Activated naive CD8-positive, alpha-beta T cell (primary cell): ENCODE data around the gene SALL3.

Source experiments
- H3K27ac Mint-ChIP-seq: one replicate; pipeline ENCODE4 v1.8.0; 2021; ENCODE audit warnings: mixed read lengths
- H3K27me3 Mint-ChIP-seq: one replicate; pipeline ENCODE4 v1.8.0; 2021; ENCODE audit warnings: mixed read lengths
- H3K36me3 Mint-ChIP-seq: one replicate; pipeline ENCODE4 v1.8.0; 2021; ENCODE audit warnings: mixed read lengths
- H3K4me1 Mint-ChIP-seq: one replicate; pipeline ENCODE4 v1.8.0; 2021; ENCODE audit warnings: low read depth, mixed read lengths
- H3K4me3 Mint-ChIP-seq: one replicate; pipeline ENCODE4 v1.8.0; 2021; ENCODE audit warnings: mild to moderate bottlenecking, mixed read lengths
- H3K9me3 Mint-ChIP-seq: one replicate; pipeline ENCODE4 v1.8.0; 2021; ENCODE audit warnings: low read depth, mixed read lengths

SALL3 gene

DNA sequence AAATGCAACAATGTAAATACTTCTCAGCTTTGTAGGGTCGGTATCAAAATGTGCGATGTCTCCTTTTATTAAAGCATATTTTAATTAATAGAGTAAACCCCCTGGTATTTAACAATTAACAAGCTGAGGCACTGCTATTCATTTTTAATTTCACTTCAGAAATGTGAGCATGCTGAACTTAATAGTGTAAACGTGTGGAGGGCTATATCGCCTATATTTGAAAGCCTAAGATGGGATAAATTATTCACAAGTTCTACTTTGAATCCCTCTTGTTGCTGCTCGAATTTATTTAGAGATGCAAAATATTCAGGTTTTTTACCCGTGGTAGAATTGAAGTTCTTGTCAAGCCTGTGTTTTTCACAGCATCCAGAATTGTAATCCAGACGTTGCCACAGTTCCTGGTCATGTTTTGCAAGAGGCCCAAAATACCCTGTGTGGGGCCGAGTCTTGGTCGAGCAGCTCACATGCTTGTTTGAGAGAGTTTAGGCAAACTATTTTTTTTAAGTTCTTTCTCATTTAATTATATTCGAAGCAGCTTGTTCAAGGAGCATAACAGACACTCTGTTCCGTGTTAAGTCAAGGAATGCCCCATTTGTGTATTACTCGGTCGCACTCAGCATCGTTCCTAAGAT is 2.5 kb downstream of the SALL3 start:
- Mint-ChIP-seq H3K27ac (no peak overlapping the region), H3K36me3 (peaks cover 5% of the 10 kb centered on the region), H3K27me3 (peaks cover 49% of the 10 kb centered on the region), H3K4me1 (peaks cover 23% of the 10 kb centered on the region), H3K9me3 (no peaks in the 10 kb centered on the region), H3K4me3 (peak overlapping the region; percentile 77)

DNA sequence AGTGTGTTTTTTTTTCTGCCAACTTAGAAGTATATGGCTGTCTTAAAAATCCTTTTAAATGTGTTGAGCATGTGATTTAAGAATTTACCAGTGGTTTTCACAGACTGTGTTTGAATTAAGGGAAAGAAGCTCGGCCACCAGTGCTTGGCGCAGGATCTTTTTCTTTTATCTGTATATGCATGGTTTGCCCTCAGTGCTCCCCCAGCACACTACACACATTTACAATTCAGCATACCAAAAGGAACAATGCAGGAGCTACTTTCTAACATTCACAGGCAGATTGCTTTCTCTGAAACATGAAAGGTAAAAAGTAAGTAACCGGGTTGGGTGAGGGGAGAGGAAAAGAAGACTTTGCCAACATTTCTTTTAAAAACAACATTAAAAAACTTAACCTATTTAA is 3.9 kb downstream of the SALL3 start:
- Mint-ChIP-seq H3K27ac (no peak overlapping the region), H3K4me1 (peaks cover 17% of the 10 kb centered on the region), H3K36me3 (peaks cover 5% of the 10 kb centered on the region), H3K9me3 (no peaks in the 10 kb centered on the region), H3K4me3 (no peak overlapping the region), H3K27me3 (peaks cover 46% of the 10 kb centered on the region)

DNA sequence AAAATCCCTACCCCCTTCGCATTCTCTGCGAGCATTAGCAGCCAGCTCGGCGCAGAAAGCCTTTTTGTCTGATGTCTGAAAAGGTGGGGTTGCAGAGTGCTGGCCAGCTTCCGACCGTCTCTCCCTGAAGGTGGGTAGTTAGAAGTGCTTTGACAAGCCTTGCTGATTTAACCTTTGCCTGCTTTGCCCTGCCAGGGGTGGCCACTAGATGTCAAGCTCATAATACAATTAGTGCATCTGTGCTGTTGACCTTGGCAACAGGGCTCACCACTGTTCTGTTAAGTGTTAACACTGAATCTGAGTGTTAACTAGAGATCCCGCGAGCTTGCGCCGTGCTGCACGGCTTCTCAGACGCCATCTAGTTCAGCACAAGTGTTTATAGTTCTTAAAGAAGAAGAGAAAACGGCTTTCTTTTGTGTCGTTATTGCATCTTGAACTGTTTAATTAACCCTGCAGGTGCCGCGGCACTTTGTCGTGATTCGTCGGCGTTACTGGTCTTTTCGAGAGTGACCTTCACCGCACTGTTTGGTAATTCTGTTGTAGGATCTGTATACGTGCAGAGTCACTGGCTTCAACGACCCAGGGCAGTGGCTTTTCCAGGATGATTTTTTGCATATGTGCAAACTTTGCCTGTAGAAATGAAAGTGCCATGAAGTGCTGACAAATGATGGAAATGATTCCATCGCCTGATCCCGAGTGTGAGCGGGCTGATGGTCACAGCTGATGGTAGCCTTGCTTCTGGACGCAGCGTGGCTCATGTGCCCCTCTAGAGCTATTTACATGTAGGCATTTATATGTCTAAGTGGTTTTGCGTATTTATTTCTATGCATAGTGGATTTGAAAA is 5.5 kb downstream of the SALL3 start:
- Mint-ChIP-seq H3K4me1 (peaks cover 17% of the 10 kb centered on the region), H3K27me3 (peaks cover 49% of the 10 kb centered on the region), H3K4me3 (no peak overlapping the region)

DNA sequence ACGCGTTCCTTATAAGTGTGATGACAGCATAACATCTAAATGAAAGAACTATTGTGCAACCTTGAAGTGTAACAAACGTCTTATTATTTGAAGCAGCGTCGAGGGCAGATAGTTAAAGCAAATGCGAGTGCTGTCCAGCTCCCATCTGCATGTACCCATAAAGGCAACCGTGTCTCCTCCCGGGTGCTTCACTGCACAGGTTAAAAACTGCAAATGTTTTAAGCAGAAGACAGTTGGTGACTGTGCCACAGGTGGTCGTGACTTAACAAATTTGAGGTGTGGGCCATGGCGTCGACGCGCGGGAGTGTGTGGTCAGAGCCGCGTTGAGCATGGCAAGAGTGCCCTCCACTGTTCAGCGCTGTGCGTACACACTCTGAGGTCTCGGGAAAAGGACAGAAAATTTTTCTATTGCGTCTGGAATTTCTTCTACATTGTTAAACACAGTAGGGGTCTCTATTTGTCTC is 6.4 kb downstream of the SALL3 start:
- H3K4me1 Mint-ChIP-seq: peaks cover 17% of the 10 kb centered on the region
- H3K4me3 Mint-ChIP-seq: no peak overlapping the region
- H3K27me3 Mint-ChIP-seq: peaks cover 53% of the 10 kb centered on the region
- H3K9me3 Mint-ChIP-seq: no peaks in the 10 kb centered on the region
- H3K27ac Mint-ChIP-seq: no peak overlapping the region
- peaks cover 5% of the 10 kb centered on the region for H3K36me3 Mint-ChIP-seq

More for the DNA sequence above, 5.5 kb downstream of the SALL3 start:
- Mint-ChIP-seq H3K27ac (no peak overlapping the region), H3K36me3 (peaks cover 5% of the 10 kb centered on the region), H3K9me3 (no peaks in the 10 kb centered on the region)

DNA sequence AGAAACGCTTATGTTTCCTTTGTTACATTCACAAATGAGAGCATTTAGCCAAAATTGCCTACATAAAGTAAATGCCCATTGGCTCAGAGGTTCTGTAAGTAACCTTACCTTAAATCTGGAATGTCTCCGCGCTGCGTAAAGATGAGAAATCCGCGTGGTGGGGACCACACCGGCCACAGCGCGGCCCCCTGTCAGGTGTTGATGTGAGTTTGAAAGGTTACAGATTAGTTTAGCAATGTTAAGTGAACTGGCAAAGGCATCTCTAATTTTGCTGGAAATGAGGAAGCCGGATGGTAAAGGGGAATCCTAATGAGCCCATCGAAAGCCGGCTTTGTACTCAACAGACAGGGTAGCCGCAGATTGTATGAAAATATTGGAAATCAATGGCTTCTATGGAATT is 11.8 kb downstream of the SALL3 start:
- H3K4me3 Mint-ChIP-seq: no peak overlapping the region
- H3K36me3 Mint-ChIP-seq: no peaks in the 10 kb centered on the region
- peaks cover 15% of the 10 kb centered on the region for H3K27me3 Mint-ChIP-seq
- no peak overlapping the region for H3K27ac Mint-ChIP-seq
- H3K9me3 Mint-ChIP-seq: no peaks in the 10 kb centered on the region
- no peaks in the 10 kb centered on the region for H3K4me1 Mint-ChIP-seq

DNA sequence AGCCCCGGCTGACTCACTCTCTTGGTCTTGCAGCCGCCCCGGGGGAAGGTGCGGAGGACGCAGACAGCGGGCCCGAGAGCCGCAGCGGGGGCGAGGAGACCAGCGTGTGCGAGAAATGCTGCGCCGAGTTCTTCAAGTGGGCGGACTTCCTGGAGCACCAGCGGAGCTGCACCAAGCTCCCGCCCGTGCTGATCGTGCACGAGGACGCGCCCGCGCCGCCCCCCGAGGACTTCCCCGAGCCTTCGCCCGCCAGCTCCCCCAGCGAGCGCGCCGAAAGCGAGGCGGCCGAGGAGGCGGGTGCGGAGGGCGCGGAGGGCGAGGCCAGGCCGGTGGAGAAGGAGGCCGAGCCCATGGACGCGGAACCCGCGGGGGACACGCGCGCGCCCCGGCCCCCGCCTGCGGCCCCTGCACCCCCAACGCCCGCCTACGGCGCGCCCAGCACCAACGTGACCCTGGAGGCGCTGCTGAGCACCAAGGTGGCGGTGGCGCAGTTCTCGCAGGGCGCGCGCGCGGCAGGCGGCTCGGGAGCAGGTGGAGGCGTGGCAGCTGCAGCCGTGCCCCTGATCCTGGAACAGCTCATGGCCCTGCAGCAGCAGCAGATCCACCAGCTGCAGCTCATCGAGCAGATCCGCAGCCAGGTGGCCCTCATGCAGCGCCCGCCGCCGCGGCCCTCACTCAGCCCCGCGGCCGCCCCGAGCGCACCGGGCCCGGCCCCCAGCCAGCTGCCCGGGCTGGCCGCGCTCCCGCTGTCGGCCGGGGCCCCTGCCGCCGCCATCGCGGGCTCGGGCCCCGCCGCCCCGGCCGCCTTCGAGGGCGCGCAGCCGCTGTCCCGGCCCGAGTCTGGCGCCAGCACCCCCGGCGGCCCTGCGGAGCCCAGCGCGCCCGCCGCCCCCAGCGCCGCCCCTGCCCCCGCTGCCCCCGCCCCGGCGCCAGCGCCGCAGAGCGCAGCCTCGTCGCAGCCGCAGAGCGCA is 12.7 kb downstream of the SALL3 start:
- no peaks in the 10 kb centered on the region for H3K9me3 Mint-ChIP-seq
- no peaks in the 10 kb centered on the region for H3K4me1 Mint-ChIP-seq
- H3K27ac Mint-ChIP-seq: no peak overlapping the region

DNA sequence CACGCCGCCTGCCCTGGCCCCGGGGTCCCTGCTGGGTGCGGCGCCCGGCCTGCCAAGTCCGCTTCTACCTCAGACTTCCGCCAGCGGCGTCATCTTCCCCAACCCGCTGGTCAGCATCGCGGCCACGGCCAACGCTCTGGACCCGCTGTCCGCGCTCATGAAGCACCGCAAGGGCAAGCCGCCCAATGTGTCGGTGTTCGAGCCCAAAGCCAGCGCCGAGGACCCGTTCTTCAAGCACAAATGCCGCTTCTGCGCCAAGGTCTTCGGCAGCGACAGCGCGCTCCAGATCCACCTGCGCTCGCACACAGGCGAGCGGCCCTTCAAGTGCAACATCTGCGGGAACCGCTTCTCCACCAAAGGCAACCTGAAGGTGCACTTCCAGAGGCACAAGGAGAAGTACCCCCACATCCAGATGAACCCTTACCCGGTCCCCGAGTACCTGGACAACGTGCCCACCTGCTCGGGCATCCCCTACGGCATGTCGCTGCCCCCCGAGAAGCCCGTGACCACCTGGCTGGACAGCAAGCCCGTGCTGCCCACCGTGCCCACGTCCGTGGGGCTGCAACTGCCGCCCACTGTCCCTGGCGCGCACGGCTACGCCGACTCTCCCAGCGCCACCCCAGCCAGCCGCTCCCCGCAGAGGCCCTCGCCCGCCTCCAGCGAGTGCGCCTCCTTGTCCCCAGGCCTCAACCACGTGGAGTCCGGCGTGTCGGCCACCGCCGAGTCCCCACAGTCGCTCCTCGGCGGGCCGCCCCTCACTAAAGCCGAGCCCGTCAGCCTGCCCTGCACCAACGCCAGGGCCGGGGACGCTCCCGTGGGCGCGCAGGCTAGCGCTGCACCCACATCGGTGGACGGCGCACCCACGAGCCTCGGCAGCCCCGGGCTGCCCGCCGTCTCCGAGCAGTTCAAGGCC is 13.7 kb downstream of the SALL3 start:
- H3K36me3 Mint-ChIP-seq: no peaks in the 10 kb centered on the region
- H3K9me3 Mint-ChIP-seq: no peaks in the 10 kb centered on the region
- no peaks in the 10 kb centered on the region for H3K4me1 Mint-ChIP-seq
- H3K27ac Mint-ChIP-seq: no peak overlapping the region
- no peak overlapping the region for H3K4me3 Mint-ChIP-seq
- peaks cover 10% of the 10 kb centered on the region for H3K27me3 Mint-ChIP-seq

More for the DNA sequence above, 12.7 kb downstream of the SALL3 start:
- no peaks in the 10 kb centered on the region for H3K36me3 Mint-ChIP-seq
- H3K27me3 Mint-ChIP-seq: peaks cover 15% of the 10 kb centered on the region
- no peak overlapping the region for H3K4me3 Mint-ChIP-seq

DNA sequence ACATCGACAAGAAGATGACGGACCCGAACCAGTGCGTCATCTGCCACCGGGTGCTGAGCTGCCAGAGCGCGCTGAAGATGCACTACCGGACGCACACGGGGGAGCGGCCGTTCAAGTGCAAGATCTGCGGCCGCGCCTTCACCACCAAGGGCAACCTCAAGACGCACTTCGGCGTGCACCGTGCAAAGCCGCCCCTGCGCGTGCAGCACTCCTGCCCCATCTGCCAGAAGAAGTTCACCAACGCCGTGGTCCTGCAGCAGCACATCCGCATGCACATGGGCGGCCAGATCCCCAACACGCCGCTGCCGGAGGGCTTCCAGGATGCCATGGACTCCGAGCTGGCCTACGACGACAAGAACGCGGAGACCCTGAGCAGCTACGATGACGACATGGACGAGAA is 14.4 kb downstream of the SALL3 start:
- Mint-ChIP-seq H3K27ac (no peak overlapping the region), H3K4me1 (no peaks in the 10 kb centered on the region), H3K4me3 (no peak overlapping the region), H3K9me3 (no peaks in the 10 kb centered on the region), H3K36me3 (no peaks in the 10 kb centered on the region), H3K27me3 (peaks cover 5% of the 10 kb centered on the region)

DNA sequence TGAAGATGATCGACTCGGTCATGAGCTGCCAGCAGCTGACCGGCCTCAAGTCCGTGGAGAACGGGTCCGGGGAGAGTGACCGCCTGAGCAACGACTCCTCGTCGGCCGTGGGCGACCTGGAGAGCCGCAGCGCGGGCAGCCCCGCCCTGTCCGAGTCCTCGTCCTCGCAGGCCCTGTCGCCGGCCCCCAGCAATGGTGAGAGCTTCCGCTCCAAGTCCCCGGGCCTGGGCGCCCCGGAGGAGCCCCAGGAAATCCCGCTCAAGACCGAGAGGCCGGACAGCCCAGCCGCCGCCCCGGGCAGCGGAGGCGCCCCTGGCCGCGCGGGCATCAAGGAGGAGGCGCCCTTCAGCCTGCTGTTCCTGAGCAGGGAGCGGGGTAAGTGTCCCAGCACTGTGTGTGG is 14.9 kb downstream of the SALL3 start:
- no peaks in the 10 kb centered on the region for H3K36me3 Mint-ChIP-seq
- H3K27ac Mint-ChIP-seq: no peak overlapping the region
- H3K4me1 Mint-ChIP-seq: no peaks in the 10 kb centered on the region

DNA sequence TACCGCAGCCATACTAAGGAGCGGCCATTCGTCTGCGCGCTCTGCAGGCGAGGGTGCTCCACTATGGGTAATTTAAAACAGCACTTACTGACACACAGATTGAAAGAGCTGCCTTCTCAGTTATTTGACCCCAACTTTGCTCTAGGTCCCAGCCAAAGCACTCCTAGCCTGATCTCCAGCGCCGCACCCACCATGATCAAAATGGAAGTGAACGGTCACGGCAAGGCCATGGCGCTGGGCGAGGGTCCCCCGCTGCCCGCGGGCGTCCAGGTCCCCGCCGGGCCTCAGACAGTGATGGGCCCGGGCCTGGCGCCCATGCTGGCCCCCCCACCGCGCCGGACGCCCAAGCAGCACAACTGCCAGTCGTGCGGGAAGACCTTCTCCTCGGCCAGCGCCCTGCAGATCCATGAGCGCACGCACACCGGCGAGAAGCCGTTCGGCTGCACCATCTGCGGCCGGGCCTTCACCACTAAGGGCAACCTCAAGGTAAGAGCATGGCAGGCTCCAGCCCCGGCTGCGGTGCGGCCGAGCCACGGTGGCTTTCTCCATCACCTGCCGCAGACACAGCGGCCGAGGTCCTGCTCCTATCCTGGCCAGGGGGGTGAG is 15.5 kb downstream of the SALL3 start:
- Mint-ChIP-seq H3K4me1 (no peaks in the 10 kb centered on the region), H3K4me3 (no peak overlapping the region), H3K27me3 (peaks cover 5% of the 10 kb centered on the region), H3K9me3 (no peaks in the 10 kb centered on the region), H3K36me3 (no peaks in the 10 kb centered on the region), H3K27ac (no peak overlapping the region)

More for the DNA sequence above, 14.9 kb downstream of the SALL3 start:
- H3K4me3 Mint-ChIP-seq: no peak overlapping the region
- peaks cover 5% of the 10 kb centered on the region for H3K27me3 Mint-ChIP-seq
- H3K9me3 Mint-ChIP-seq: no peaks in the 10 kb centered on the region

DNA sequence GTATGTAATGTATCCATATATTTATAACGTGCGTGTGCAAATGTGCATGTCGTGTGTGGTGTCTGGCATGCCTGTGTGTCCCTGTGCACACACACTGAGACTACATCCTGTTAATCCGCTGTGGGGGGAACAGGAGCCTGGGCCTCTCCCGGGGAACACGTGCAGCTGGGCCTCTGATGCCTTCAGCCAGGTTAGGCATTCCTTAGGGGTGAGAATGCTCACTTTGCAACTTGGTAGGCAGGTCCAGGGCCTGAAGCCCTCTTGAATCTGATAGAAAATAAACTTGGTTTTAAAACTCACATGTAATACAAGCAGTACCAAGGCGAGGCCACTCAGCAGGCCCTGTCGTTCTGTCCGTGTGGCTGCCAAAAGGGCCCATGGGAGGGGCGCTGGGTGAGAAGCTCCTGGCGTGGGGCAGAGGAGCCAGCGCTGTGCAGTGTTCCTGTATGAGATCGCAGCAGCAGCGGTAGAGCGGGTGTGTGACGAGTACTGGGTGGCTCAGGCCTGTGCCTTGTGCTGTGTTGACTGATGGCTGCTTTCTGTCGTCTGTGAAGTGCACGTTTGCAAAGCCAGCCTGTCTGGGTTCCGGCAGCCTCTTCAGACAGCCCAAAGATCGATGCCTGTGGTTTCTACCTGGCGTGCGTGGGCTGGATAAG is 16.2 kb downstream of the SALL3 start:
- peaks cover under 1% of the 10 kb centered on the region for H3K27me3 Mint-ChIP-seq
- H3K4me3 Mint-ChIP-seq: no peak overlapping the region
- no peaks in the 10 kb centered on the region for H3K9me3 Mint-ChIP-seq
- H3K27ac Mint-ChIP-seq: no peak overlapping the region
- no peaks in the 10 kb centered on the region for H3K4me1 Mint-ChIP-seq
- H3K36me3 Mint-ChIP-seq: no peaks in the 10 kb centered on the region

DNA sequence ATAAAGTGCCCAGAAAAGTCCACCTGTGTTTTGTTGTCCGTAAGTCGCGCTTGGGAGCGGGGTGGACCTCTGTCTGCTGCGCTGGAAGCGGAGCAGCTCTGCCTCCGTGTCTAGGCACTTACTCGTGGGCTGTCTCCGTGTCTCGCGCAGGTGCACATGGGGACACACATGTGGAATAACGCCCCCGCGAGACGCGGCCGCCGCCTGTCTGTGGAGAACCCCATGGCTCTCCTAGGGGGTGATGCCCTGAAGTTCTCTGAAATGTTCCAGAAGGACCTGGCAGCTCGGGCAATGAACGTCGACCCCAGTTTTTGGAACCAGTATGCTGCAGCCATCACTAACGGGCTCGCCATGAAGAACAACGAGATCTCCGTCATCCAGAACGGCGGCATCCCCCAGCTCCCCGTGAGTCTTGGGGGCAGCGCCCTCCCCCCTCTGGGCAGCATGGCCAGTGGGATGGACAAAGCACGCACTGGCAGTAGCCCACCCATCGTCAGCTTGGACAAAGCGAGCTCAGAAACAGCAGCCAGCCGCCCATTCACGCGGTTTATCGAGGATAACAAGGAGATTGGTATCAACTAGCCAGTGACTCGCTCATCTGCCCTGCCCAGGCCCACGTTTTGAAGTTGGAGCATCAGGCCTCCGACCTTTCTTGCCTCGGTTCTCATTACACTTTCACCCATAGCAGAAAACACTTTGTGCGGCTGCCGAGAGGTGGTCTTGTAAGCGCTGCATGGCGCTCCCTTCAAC is 17.3 kb downstream of the SALL3 start:
- no peak overlapping the region for H3K27ac Mint-ChIP-seq

More for the DNA sequence above, 17.3 kb downstream of the SALL3 start:
- no peaks in the 10 kb centered on the region for H3K36me3 Mint-ChIP-seq
- H3K27me3 Mint-ChIP-seq: no peaks in the 10 kb centered on the region
- H3K4me1 Mint-ChIP-seq: no peaks in the 10 kb centered on the region
- no peak overlapping the region for H3K4me3 Mint-ChIP-seq
- H3K9me3 Mint-ChIP-seq: no peaks in the 10 kb centered on the region
